AG08395 (cell line): ENCODE measurements around the gene LMO7.

Source experiments
- DNase-seq: peaks from one replicate; pipeline ENCODE4 v3.0.0; 2012; ENCODE audit warnings: mixed read lengths, low spot score

LMO7 gene

DNA sequence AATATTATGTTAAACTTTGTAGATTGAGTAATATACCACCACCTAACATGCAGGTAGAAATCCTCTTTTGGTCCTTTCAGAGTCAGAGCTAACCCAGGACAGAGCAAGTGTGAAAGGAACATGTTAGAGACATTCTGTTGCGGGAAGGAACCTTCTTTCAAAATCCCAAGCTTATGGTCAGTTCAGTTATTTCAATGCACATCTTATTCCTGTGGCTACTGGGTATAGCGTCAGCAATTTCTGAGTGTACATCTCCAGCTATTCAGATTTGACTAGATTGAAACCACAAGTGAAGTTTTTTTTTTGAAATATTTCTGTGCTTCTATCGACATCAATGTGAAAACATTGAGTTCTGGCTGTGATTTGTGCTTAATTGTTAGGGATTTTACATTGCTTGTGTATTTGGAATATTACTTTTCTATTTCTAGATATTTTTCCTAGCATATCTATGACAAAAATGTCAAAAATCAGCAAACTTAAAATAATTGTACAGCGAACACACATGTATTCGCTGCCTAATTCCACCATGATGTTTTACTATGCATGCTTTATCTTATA, 165.3 kb downstream of the LMO7 start:
- DNase-seq, result no peak

DNA sequence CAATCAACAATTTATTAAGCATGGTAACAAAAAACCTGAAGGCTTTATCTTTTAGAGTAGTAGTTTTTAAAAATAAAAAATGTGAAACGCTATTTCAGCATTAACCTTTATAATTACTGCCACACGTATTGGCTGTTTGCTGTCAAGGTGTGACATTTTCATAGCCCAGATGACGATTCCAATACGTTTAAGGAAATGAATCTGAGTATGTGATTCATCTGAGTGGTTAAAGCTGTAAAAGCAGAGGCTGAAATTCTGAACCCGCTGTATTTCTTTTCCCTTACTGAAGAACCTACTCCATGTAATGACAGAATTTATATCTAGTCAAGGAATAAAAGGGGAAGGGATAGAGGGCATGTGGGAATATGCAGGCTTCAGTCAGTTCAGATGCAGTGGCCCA, 166.0 kb downstream of the LMO7 start:
- DNase-seq, result no peak

DNA sequence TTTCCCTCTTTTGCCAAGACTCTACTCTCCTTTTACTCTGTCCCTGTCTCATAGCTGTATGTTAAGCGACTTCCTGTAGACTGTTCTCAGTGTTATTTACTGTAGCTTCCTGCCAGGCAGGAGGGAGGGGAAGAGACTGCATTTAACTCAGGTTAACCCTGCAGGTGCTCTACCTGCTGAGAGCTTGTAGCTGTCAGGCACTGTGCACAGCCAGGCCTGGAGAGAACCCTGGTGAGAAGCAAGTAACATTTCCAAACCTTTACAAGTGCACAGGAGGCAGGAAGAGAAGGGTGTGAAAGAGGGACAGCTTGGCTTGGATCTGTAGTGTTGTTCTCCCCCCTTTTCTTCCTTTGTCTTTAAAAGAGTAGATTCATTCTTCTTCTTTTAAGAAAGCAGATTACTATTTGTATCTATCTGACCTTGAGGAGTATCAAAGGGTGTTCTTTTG, 167.1 kb downstream of the LMO7 start:
- DNase-seq, result no peak

DNA sequence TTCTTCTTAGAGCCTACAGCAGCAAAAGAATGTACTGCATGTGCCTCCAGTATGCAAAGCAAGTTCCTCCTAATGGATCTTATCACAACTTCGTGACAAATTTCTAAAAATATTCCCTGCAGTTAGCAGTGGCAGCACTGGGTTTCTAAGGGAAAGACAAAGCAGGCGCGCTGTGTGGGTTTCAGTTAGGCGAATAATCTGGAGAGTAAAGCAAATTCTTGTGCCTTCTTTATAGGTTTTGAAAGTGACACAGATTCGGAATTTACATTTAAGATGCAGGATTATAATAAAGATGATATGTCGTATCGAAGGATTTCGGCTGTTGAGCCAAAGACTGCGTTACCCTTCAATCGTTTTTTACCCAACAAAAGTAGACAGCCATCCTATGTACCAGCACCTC, 167.9 kb downstream of the LMO7 start:
- DNase-seq, result no peak

DNA sequence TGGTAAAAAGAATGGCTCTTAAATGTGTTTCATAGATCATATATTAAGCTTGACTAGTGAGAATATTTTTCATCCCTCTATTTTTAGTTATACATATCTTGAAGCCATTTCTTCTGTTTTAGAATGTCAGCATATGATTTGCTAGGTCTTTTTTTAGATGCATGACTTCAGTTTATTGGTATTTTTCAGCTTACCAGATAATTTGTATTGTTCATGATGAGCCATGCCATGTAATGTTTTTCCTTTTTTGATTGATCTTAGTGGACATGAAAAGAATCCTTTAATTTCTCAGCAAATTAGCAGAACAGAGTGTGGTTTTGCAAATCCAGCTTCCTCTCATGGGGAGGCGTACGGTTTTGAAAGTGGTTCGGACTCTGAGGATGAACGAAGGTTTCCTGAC, 168.5 kb downstream of the LMO7 start:
- DNase-seq, result no peak

DNA sequence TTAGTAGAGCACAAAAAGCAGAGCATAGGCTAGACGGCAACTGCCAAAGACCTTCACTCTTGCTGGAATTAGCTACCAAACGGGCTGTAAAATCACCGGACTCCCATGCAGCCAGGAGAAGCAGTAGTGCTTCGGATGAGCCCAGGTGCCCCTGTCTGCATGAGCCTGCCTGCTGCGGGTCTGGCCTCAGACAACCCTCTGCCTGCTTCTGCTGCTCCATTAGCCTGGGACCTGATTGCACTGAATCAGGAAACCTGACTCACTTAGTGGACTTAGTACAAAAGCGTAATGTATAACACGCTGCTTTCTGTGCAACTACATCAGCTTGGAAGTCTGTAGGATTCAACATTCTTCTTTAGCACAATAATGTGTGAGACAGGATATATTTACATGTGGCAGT, 170.0 kb downstream of the LMO7 start:
- no peak for DNase-seq

DNA sequence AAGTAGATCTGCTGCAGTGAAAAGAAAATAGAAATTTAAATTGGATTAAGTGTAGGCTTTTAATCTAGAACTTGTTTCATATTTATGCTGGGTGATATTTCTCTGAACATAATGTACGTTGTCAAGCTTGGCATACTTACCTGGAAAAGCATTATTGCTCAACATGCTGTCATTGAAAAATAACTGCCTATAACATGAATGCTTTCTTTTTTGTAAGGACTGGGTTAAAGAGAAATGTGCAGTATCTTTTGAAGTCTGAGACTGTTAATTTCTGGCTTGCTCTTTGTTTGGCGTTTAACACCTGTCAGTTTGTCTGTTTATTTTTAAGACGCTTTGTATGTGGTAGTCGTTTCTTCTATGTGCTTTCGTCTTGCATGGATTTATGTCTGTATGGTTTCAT, 175.2 kb downstream of the LMO7 start:
- DNase-seq, result no peak

DNA sequence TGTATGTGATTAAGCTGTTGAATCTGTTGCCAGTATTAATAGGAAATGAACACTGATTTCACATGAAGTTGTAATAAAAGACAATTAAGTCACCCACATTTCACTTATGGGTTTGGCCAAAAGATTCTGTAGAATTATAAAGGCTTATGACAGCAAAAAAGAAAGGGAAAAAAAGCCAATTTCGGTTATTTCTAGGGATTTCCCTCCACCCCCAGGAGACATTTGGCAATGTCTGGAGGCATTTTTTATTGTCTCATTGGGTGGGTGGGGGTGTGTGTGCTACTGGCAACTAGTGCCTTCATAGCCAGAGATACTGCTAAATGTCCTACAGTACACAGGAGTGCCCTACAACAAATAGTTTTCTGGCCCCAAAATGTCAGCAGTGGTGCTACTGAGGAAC, 175.7 kb downstream of the LMO7 start:
- DNase-seq, result no peak

DNA sequence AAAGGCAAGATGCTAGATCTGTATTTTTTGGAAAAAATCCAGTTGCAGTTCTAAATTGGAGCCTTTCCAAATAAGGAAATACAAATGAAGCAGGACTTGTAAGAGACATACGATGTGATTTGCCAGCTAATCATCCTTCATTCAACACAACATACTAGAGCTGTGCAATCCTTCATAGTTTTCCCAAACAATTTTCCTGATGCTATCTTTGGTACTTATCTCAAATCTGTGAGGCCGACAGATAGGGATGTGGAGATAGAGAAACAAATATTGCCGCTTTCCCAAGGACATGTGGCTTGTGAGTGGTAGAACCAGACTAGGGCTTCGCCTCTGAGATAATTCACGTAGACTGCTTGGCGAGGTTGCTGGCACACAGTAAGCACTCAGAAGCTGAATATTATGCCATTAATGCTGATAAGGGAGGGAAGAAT, 176.6 kb downstream of the LMO7 start:
- no peak for DNase-seq

DNA sequence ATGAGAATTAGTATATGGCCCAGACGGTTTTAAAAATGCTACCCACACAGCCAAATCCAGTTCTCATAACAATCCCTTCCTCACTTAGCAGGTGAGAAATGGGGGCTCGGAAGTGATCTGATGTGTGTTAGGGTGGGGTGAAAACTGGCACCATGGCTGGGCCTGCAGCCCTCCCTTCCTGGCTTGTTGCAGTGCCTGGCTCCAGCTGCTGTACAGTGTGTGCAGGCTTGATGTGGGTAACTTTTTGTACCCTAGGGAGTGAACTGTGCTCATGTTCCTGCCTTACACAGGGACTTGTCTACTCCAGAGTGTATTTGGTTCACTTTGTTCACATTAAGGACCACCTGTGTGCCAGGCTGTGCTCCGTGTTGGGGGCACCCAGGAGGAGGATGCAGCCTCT, 177.2 kb downstream of the LMO7 start:
- DNase-seq, result no peak

DNA sequence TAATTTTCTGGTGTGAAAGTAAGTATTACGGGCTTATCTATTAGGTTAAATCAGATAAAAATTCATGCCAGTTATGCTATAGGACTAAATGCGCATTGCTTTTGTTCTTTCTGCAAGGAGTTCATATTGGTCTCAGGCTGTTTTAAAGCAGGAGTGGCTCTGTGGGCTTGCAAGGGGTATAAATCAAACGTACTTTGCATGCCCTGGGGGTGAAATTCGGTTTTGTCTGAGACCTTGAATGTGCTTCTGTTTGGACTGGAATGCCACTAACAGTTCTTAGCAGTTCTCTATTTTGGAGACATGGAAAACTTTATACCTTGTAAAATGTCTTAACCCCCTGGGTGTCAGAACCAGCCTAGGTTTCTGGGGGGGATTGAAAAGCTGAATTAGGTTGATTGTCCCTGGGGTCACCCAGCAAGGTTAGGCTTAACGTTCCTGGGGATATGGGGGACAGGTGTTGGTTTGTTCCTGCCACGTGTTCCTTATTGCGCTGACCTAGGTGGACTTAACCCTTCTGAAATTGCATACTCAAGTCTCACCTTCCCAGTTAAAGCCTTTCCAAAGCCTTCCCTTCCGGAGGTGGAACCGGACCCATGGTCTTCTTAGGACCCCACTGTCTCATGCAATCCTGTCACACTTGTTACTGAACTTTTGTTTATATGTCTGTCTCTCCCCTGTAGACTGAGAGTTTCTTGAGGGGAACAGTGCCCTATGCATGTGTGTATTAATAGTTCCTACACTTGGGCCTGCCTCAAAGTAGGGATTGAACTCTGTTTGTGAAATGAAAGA, 182.2 kb downstream of the LMO7 start:
- DNase-seq, result no peak

DNA sequence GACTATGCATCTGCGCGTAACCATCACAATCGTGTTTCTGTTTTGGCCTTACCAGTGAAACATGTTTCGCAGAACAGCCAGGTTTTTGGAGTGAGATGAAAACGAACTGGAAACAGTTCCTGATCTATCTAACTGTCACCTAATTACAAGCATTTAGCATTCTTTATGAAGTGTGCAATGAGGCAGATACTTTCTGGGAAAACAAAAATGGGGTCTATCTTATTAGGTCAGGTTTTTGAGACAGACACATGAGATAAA, 182.8 kb downstream of the LMO7 start:
- DNase-seq, result no peak

DNA sequence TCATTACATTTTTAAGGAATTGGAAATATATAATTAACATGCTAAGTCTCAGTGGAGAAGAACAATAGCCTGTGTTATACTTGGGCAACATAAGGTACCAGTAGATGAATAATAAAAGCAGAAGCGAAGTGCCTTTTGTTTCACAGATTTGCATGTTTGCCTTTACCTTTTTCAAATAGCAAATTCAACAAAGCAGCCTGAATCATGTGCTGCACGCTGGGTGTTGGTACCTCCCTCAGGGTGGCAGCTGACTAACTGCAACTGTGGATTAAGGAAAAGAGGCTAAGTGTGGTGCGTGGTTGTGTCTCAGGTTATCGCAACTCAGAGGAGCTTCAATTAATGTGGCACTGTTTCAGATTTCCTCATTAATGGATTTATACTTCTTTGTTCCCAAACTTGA, 189.0 kb downstream of the LMO7 start:
- no peak for DNase-seq

DNA sequence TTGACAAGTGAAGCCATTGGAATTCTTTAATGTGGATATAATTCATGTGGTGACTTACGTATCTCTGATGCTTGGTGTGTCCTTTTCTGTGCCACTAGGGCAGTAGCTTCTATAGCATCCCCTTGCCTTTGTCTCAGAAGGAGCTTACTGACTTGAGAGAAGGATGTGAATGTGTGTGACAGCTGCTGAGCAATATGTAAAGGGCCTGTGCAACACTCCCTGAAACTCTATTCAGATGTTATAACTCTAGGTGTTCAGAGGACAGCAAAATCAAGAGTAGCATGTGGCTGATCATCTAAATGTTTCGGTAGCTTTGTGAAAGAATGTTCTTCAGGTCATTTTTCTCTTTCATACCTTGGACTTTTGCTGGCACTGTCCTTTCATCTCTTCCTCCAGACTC, 189.5 kb downstream of the LMO7 start:
- DNase-seq, result no peak

DNA sequence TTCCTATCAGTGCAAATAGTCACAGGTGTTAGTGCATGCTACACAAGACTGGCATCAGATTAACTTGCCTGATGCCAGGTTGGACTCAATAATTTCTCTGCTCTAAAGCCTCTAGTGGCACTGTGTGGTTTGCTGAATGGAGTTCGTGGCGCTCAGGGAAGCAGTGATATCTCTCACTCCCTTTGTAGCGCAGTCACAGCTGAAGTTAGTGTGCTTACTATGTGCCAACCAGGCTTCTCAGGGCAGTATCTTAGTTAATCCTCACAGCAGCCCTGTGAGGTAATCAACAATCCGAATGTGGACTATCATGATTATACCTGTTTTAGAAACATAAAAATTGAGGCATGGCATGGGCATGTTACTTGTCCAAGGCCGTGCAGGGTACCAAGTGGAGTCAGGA, 190.3 kb downstream of the LMO7 start:
- DNase-seq, result no peak

DNA sequence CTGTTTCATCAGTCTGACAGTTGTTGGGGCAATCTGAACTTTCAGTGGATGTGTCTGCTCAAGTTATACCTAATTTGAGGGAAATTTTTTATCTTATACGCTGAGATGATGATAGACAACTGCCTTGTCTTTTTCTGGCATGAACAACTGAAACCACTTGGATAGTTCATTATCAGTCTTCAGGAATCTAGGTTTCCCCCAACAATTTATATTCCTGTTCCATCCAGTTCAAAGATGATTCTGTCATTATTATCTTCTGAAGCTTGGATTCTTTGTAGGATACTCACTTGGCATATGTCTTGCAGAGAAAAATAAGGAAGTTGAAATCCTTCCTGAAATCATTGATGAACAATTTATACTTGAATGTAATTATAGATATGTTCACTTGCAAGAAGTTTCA, 193.7 kb downstream of the LMO7 start:
- DNase-seq, result no peak

DNA sequence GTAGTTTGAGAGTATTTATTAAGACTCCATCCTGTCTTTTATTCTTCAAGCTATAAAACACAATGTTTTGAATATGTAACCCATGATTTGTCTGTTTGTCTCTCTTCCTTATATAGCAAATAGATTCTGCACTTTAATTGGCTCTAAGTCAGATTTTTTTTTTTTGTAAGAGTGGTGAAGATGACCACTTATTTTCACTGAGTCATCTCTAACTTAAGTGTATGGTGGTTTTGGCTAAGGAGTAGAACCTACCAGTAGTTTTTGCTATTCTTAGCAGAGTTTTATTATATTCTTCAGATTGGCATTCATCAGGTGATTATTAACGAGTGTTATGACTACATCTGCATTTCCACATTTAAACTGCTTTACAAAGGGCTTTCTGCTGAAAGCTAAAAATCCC, 194.7 kb downstream of the LMO7 start:
- peak; percentile 56 for DNase-seq

DNA sequence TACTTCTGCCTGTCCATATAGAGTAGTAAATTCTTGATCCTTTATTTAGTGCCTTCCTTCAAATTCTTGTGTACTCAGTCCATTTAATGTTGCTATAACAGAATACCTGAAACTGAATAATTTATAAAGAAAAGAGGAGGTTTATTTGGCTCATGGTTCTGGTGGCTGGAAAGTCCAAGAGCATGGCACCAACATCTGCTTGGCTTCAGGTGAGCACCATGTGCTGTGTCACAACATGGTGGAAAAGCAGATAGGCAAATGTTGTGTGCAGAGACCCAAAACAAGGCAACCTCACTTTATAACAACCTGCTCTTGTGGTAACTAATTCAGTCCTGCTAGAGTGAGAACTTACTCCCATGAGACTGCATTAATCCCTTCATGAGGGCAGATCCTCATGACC, 195.3 kb downstream of the LMO7 start:
- DNase-seq, result no peak

DNA sequence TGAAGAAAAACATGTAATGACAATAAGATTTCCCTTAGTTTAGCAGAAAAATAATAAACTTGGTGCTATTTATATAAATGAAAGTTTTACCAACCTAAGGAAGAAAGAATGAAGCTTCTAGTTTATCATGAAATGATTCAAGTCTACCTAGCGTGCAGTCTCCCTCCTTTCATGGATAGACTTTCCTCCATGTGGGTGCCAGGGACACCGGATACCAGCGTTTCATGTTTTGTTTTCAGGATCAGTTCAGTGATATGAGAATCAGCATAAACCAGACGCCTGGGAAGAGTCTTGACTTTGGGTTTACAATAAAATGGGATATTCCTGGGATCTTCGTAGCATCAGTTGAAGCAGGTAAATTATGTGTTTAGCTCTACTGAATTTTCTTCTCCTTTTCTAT, 196.7 kb downstream of the LMO7 start:
- DNase-seq, result no peak

DNA sequence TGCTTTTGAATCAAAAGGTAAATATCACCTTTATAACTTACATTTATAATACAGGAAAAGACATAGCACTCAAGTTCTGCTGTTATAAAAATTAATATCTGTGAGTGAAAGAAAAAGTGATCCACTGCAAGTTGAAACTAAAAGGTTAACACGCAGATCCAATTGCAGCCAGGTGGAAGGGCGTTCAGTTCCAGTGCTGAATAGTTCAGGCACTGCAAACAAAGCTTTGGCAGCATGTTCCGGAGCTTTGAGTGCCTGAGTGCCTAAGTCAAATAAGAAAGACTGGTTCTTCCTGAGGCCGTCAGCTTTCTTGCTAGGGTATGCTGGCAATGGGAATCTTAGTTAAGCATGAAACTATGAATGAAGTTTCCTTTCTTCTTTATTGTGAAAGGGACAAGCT, 200.3 kb downstream of the LMO7 start:
- DNase-seq, result no peak

DNA sequence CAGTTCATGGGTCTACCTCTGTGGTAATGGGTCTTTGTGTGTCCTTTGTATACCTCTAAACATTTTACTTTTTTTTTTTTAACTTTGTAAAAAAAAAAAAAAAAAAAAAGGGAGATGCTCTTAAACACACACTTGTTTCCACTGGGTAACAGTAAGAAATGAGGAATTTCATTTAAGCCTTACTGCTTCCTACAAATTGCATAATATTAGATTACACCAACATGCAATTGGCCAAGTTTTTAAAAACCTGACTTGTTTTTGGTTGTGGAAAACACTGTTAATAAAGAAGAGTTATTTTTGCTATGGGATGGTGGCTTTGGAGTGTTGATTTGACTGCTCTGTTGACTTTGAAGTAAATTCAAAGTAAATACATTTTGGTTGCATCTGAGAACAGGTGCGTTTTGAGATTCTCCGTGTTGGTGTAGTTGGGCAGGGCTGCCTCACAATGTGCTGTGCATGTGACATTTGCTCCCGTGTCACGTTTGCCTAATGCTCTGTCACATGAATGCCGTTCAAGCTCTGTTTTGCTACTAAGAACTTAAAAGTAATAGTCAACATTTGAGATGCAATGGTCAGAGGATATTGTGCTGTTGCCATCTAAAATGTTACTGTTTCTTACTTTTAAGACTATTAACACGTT, 202.4 kb downstream of the LMO7 start:
- DNase-seq, result no peak

DNA sequence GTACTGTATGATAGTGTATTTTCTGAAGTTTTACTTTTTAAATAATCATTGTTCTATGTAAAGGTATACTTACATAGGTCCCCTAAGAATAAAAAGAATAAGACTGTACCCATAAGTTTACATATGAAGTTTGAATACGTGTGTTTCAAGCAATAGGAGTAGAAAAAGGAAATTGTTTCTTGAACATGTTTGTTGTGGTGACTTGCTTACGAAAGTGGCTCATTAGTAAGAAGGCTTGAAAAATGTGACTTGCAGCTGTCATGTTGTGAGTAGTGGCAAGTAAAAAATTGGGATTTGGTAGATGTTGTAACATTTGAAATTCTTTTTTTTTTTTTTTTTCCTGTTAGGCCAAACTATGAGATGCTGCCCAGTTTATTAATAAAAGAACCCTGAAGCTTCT, 203.3 kb downstream of the LMO7 start:
- no peak for DNase-seq

DNA sequence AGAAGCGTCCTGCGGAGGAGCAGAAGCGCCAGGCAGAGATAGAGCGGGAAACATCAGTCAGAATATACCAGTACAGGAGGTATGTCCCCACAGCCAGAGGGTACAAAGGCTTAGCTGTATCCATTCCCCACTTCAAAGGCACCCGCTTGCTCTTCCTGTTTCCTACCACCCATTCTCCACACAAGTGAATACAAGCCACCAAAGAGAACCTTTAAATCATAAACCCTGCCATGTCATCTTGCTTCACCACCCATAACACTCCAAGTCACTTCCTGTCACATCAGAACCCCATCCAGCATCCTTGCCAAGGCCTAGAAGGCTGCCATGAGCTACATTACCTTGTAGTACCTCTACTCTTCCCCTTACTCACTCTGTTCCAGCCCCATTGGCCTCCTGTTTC, 205.8 kb downstream of the LMO7 start:
- no peak for DNase-seq

DNA sequence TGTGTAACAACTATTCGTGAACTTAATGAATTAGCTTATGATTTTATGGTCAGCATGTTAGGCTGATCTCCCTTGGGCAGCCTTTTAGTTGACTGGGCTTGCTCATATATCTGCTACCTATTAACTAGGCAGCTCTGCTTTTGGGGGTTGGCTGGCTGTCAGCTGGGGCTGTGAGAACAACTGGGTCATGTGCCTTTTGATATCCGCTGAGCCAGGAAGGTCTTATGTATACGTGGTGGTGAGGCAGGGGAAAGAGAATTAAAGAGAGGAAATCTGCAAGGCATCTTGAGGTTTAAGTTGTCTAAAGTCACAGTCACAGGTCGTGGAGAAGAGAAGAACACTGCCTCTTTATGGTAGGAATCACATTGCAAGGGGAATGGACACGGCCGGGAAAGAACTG, 206.9 kb downstream of the LMO7 start:
- no peak for DNase-seq
